NCI-H748 (cell line): ENCODE measurements around the gene LMNB1.
"Not testable (repeated sequence)": the region's sequence is repeated elsewhere in the genome, so short reads cannot be mapped to it uniquely, and the experiment has no call there.

ENCODE experiments used
- DNase-seq: peaks from one replicate; lab custom pipeline; 2025; ENCODE audit not compliant: unreplicated experiment; lab: John Stamatoyannopoulos, UW

The LMNB1 gene

GRCh38 chr5:126853541-126854307, 76.8 kb downstream of the LMNB1 start:
- not testable (repeated sequence) for DNase-seq

- DNase-seq, result no peak
Observed at GRCh38 chr5:126854526-126855110, 77.7 kb downstream of the LMNB1 start.

GRCh38 chr5:126855266-126855665, 78.3 kb downstream of the LMNB1 start:
- no peak for DNase-seq

DNA sequence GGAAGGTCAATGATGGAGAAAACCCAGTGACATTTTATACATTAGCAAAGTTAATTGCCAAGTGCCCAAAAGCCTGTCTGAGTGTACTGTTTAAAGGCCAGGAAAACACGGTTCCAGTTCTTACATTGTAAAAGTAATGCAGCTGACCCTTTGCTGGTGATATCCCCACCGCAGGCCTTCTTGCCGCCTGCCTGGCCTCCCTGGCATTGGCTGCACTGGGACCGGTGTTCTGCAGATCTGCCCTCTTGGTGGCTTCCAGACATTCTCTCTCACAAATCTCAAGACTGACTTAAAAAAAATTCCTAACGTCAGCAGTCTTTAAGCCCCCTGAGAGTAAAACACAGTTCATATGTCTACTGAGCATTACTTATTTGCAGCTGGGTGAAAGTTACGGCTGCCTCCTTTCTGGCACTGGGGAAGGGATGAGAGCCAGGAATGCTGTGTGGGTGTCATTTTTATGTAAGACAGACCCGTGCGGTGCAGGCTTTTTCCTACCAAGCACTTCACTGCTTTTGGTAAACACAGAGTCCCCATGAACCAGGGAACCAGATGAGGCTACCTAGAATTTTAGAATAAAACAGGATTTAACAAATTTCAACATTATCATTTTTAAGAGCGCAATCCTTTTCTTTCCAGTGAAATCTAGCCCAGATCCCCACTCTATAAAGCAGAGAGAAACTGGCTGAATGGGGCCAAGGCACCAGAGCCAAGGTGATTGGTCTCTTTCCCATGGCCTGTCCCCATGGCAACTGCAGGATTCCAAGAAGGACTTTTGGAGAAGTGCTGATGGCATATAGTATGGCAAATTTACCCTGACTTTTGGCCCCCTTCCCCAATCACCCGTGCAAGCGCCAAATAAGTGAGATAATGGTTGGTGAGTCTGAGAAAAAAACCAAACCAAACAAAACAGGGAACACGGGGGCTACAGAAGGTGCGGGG, 80.8 kb downstream of the LMNB1 start:
- no peak for DNase-seq

- no peak for DNase-seq
Observed at GRCh38 chr5:126858441-126858840, 81.5 kb downstream of the LMNB1 start.

GRCh38 chr5:126863402-126863801, 86.5 kb downstream of the LMNB1 start:
- no peak for DNase-seq

- DNase-seq, result no peak
Observed at GRCh38 chr5:126864042-126864688, 87.2 kb downstream of the LMNB1 start.

GRCh38 chr5:126865299-126865698, 88.4 kb downstream of the LMNB1 start:
- no peak for DNase-seq

- no peak for DNase-seq
Observed at GRCh38 chr5:126866851-126867636, 90.1 kb downstream of the LMNB1 start.

DNA sequence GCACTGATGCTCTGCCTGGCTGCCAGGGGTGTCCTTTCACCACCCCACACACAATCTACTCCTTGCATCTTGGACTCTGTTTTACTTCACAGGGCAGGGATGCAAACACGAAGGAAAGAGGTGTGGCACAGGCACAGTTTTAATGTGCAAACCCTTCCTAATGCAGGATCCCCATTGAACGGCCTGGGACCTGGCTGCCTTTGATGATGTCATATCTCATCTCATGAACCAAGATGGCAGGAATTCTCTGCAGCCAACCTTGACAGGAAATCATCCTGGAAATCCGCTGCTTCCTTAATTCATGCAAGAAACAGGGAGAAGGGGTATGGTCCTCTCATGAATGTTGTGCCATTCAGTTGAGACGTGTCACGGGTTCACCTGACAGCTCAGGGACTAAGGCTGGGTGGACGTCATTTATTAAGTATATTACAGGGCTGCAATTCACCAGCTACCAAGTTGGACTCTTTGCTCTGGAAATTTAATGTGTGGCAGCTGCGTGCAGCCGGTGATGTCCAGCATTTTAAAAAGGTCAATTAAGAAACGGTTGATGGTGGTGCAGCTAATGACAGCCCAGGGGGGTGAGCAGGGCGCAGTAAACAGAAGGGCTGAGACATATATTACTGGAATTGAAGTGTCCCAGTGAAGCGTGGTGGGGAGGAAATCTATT, 91.5 kb downstream of the LMNB1 start:
- no peak for DNase-seq

DNA sequence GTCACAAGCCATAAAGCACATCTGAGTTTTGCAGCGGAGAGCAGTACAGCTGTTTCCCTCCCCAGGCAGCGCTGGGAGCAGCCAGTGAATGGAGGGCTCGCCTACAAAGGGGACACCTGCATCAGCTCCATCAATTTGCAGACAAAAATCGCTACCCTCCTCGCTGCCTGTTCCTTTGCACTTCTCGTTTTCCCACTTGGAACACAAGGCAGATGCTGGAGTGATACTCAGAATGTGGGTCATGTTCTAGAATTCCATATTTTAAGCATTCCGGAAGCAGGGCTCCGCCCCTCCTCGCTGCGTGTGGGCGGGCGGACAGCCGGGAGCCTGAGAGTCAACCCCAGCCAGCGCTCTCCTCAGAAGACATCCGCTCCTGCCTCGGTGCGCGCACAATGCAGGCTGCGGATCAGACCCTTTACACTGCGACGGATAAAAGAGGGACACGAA, 92.1 kb downstream of the LMNB1 start:
- DNase-seq, result peak; percentile 77

GRCh38 chr5:126871441-126871840, 94.5 kb downstream of the LMNB1 start:
- DNase-seq, result no peak

DNA sequence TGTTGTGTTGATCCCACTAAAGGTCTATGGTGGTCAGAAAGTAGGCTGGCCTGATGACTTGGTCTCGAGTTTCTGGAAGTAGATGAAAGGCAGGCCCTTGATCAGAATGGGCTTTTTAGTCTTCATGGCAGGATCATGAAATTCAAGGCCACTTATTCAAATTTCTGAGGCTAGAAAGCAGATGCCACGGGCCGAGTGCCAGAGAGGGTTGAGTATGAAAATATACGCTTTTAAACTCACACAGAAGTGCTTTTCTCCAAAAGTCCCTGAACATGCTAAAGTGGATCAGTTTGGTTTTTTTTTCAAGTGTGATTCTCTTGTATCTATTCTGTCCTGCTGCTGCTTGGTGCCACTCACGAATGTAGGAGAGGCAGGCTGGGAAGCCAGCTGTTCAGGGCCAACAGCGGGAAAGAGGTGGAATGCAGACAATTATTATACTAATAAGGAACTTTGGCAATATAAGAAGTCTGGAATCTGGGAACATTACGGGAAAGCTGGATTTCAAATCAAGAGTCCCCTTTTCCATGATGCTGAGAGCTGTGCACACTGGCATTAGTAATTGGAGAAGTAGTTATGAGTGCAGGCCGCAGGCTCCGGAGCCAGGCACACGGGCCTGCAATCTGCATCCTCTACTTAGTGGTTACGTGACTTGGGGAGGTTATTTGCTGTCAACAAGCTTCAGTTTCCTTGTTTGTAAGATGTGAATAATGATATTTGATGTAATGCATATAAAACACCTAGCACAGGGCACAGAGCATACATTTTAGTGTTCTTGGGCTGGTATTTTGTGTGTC, 95.8 kb downstream of the LMNB1 start:
- no peak for DNase-seq

DNA sequence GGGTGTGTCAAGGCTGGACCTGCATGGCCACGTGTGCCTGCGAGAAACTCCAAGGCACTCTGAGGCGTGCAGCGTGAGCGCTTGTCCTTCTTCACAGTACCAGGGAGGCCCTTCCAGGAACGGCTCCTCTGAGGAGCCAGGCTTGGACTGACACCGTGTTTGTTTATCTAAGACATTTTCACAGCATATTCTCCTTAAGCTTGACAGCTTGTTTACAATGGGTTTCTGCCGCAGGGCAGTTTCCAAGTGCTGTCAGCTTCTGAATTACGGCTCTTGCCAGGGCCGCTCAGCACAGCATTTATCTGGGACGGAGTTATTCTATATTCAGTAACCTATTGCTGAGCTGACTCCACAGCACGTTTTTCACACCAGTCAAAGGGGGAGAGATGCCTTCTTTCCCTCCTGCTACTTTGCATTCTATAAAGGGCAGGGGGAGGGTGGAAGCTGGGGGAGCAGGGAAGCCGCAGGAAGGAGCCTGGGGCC, 98.4 kb downstream of the LMNB1 start:
- DNase-seq, result no peak

- DNase-seq, result no peak
Observed at GRCh38 chr5:126877602-126878001, 100.7 kb downstream of the LMNB1 start.

- DNase-seq, result no peak
Observed at GRCh38 chr5:126878085-126878484, 101.1 kb downstream of the LMNB1 start.

- no peak for DNase-seq
Observed at GRCh38 chr5:126878634-126879033, 101.7 kb downstream of the LMNB1 start.

DNA sequence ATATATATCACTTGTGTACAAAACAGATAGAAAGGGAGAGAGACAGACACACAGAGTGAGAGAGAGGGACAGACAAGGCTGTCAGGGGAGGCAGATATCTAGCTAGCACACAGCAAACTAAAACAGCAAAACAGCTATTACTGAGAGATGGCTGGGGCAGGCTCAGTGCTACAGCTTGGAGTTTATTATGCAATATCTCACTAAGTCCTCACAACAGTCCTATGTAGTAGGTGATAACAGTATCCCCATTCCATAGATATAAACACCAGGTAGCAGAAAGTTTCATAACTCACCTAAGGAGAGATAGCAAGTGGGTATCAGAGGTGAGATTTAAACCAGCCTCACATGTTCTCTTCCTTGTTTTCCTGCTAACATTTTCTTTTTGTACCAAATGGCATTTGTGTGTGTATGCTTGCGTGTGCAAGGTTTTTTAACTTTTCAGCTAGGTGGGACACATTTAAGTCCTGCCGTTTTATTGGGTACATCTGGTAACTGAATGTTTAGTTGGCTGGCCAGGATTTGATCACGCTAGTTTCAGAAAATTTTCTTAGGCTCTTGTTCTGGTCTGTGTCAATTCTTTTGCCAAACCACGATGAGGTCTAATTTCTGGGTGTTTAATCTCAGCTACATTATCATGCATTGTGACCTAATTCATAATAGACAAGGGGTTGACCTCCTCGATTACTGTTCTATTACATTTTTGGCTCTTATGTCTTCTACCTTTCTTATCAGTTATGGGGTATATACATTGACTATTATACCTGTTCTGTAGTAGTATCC, 105.1 kb downstream of the LMNB1 start:
- DNase-seq, result no peak
